CD4-positive, alpha-beta T cell treated with Interleukin-6 for 4 hours (primary cell): ENCODE measurements around the gene ST14.
"Not testable (repeated sequence)": the region's sequence is repeated elsewhere in the genome, so short reads cannot be mapped to it uniquely, and the experiment has no call there.

Source experiments
- DNase-seq: peaks from one replicate; pipeline ENCODE4 v3.0.0-alpha.2; 2020; ENCODE audit warnings: mixed read lengths

ST14 gene

GRCh38 chr11:130209954-130210854, 50.6 kb downstream of the ST14 start:
- DNase-seq = no peak

DNA sequence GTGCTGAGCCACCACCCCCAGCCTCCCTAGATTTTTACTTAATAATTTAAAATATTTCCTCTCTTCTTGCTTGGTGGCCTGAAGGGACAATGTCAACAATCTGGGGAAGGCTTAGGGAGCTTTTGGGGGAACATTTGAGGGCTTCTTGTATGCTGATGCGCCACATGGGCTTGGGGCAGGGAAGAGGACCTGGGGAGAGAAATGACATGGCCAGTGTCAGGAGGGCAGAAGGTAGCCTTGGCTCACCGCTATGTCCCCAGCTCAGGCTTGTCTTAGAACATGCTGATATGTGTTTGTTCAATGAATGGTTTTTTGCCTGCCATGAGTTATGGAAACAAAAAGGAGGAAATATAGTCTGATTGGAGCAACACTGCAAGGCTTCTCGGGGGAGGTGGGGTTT, 51.6 kb downstream of the ST14 start:
- DNase-seq = no peak

GRCh38 chr11:130211781-130212401, 52.3 kb downstream of the ST14 start:
- no peak for DNase-seq

DNA sequence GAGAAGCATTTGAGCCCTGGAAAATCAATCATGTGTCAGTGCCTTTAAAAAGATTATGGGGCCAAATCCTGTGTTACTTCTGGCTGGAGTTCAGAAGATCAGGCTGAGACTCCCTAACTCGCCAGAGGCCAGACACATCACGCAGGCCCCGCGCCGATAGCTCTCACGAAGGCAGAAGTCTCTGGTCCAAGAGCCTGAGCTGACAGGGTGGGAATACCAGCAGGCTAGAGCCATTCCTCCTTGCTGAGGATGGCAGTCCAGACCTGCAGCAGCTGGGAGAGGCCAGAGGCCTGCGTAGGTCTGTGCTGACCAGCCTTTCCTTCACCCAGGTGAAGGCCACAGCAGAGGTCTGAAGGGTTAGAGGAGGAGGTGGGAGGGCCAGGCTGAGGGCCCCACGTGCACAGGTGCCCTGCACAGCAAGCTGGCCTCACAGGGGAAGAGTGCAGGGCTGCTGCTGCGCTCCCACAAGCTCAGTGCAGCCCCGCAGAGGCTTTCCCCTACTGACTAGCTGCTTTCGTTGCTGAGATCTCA, 52.9 kb downstream of the ST14 start:
- DNase-seq = no peak

- DNase-seq = peak; percentile 75
Observed at GRCh38 chr11:130213143-130213978, 53.8 kb downstream of the ST14 start.

- no peak for DNase-seq
Observed at GRCh38 chr11:130213979-130214281, 54.3 kb downstream of the ST14 start.

DNA sequence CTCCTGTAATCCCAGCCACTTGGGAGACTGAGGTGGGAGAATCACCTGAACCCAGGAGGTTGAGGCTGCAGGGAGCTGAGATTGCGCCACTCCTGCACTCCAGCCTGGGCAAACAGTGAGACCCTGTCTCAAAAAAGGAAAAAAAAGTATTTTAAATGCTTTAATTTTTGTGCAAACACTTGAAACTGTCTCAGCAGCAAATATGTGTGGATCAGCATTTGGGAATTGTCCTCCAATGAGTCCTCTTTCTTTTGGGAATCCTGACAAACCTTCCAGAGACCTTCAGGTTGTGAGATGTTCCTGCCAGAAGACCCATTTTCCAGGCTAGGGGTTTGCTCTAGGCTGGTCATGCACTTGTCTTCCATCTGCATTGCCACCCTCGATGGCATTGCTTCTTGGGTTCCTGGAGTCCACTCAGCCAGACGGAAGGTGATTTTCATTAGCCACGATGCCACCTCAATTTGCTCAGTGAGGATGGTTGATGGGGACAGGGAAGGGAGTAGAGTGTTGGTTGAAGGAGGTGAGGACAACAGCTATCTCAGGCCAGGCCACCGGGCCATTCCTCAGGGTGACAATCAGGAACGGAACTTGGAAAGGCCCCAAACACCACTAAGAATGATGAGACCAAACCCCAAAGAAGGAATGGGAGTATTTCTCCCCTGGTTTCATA, 55.4 kb downstream of the ST14 start:
- DNase-seq = no peak

- DNase-seq = no peak
Observed at GRCh38 chr11:130215531-130216220, 56.1 kb downstream of the ST14 start.

- DNase-seq = no peak
Observed at GRCh38 chr11:130216221-130216550, 56.6 kb downstream of the ST14 start.

DNA sequence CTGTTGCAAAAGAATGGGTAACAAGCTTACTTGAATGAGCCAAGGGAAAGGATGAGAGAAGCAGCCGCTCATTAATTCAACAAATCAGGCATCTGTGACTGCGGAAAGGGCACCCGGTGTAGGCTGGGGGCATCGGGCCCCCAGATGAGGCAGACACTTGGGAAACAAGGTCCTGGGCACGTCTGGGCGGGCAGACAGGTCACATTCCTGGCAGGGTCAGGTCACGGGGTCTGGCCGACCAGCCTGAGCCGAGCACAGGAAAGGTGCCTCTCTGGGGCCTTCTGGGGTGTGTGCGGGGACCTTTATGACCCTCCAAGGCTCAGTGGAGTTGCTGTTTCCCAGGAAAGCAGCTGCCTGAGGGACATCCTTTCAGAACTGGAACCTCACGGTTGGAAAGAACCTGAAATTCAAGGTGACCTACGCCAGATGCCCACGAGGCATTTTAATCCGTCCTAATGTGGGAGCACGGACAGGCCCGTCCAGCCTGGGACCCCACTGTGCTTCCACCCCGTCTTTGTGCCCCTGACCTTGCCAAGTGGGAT, 57.1 kb downstream of the ST14 start:
- no peak for DNase-seq

DNA sequence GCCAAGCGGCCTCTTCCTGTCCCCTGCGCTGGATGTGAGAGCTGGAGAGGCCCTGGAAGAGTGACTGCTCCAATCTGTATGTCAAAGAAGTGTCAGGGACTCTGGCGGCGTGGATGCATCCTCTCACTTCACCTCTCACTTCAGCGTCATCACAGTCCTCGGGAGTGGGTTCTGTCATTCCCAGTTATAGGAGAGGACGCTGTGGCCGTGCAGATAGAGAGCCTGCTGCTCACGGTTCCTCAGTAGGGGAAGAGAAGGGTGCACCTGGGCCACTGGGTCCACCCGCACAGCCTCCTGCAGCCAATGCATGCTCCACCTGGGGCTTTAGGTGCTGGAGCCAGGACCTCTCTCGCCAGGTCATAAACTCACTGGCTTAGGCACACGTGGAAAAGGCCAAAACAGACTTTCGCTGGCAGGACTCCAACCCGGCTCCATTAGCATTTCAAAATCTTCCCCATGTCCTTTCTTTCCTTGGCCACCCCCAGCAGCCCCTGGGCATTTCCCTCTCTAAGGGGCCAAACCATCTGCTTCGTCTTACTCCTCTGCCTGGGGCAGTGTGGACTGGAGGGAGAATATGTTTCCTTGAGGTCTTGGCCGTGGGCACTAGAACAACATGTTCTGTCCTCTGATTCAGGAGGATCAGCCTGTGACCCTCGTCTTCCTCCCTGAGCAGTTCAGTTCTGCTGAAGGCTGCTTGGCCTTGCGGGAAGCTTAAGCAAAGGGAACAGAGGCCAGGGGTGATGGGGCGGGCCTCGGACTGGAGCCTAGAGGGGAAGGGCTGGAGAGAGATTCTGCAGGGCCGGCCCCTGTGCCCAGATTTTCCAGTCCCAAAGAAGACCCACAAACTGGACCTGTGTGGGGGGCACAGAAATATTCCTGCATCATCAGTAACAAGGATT, 57.8 kb downstream of the ST14 start:
- no peak for DNase-seq

DNA sequence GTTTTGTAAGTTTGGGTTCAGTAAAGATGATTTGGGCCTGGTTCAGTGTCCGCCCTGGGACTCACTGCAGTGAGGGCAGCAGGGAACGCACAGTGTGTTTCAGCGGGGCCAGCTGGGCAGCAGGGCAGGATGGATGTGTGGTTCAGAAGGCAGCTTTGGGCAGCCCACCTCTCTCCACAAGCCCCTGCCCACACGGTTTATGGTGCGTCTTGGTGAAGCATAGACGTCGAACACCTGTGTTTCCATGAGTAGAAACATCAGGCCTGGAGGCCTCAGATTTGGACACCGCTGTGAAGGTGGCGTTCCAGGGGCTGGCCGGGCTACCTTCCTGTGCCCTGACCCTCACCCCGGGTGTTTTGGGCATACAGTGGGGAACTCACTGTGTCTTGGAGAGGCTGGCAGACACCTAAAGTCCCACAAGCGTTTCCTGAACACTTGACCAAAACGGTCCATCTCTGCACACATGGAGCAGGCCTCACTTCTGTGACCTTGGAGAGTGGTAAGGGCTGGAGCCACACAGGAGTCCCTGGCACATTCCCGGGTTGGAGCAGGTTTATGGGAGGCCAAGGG, 59.0 kb downstream of the ST14 start:
- DNase-seq = no peak

DNA sequence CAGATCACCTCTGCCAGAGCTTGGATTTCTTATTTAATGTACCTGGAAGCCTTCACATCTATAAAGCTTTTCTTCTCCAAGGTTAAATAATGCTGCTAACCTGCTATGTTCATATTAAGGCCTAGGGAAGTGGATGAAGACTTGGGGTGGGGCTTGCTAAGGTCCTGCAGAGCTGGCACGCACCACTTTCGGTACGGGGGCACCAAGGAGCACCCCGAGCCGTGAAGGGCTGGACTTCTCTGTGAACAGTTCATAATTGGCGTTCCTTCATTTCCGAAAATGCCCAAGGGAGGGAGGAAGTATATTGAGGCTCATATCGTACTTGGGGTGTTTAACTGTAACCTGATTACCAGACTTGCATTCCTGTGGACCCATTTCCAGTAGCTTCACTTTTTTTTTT, 59.6 kb downstream of the ST14 start:
- DNase-seq = no peak

DNA sequence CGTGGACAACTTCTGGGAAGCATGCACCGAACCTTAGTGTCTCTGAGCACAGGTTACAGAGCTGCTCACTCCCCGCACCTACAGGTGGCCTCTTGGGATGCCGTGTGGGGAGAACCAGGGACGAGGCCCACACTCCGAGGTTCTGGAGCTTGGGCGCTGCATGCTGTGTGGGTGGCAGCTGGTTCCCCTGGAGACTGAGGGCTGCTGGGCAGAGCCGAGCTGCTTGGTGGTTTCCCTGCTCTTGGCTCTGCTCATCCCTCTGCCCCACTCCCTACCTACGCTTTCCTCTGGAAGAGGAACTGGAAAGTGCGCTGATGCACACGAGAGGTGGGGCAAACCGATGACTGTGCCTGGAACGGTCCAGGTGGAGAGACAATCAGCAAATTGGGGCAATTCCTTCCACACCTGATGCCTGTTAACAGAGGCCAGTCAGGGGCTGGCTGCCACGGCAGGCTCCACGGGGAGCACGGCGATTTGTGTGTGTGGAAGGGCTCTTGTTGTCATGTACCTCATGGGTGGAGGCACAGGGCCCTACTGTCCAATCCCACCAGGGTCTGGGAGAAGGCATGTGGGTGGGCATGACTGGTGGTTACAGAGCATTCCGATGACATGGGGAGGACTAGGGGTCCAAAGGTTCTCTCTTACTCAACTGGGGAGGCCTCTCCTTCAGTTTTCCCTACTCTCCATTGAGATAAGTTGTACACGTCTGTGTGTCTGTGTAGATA, 60.9 kb downstream of the ST14 start:
- no peak for DNase-seq

DNA sequence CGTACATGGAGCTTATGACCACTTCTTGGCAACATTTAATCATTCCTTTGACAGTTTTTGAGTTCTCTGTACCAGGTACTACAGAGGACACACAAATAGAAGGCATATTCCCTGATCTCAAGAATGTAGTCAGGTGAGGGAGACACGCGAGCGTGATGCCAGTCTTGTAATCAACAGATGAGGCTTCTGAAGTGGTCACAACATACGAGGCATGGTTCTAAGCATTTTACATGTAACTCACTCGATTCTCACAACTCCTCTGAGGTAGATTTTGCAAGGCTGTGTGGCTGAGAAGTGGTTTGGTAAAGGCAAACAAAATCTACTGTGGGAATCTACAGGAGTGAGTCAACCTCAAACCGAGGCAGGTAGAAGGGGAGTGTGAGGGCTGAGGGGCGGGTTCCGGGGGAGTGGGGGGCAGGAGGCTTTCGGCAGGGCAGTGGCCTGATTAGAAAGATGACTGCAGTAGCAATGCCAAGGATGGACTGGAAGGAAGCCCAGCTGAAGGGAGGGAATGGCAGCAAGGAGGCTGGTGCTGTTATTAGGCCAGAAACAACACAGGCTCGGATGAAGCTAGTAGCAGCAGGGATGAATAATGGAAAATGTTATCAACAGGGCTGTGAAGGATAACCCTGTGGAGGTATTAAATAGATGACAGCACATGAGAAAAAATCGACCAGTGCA, 63.8 kb downstream of the ST14 start:
- DNase-seq = no peak

- no peak for DNase-seq
Observed at GRCh38 chr11:130227373-130227772, 67.8 kb downstream of the ST14 start.

GRCh38 chr11:130233486-130233885, 73.9 kb downstream of the ST14 start:
- not testable (repeated sequence) for DNase-seq

DNA sequence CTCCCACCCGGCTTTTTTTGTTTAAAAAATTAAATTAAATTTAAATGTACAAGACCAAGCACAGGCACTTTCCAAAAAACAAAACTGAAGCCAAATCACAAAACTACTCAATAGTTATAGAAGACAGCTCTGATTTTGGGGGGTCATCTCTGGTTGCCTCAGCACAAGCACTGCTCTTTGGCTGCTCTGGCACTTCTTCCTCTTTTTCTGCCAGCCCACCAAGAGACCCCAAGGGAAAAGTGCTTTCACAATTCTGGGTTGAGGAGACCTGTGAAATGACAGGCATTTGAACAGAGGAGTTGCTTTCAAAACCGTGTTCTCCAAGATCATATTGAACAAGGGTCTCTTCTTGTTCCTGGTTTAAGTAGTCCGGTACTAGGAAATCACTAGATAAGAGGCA, 74.3 kb downstream of the ST14 start:
- not testable (repeated sequence) for DNase-seq

- DNase-seq = no peak
Observed at GRCh38 chr11:130234315-130234714, 74.7 kb downstream of the ST14 start.
